KMS-11 (cell line): Measurements from ENCODE around the gene RAB11FIP3.

Source experiments
- H2AFZ ChIP-seq: fragments of 200-600 bp; sonication (generic); 2 replicates; pipeline ENCODE4 v1.6.1; 2016; ENCODE audit warnings: antibody characterized with exemption, mixed run types, low read depth
- H3K27ac ChIP-seq: fragments of 200-600 bp; sonication (generic); 2 replicates; pipeline ENCODE4 v1.6.1; 2016; ENCODE audit warnings: mild to moderate bottlenecking, mixed run types
- H3K27me3 ChIP-seq: fragments of 200-600 bp; sonication (generic); 2 replicates; pipeline ENCODE4 v1.6.1; 2017; ENCODE audit warnings: mild to moderate bottlenecking, low read depth, mixed run types, moderate library complexity; ENCODE audit not compliant: insufficient read depth
- H3K36me3 ChIP-seq: fragments of 200-600 bp; sonication (generic); 2 replicates; pipeline ENCODE4 v1.6.1; 2017; ENCODE audit warnings: mild to moderate bottlenecking, mixed run types; ENCODE audit not compliant: insufficient read depth
- H3K4me1 ChIP-seq: fragments of 200-600 bp; sonication (generic); 2 replicates; pipeline ENCODE4 v1.6.1; 2016; ENCODE audit warnings: mild to moderate bottlenecking, low read depth, mixed run types; ENCODE audit not compliant: poor library complexity, severe bottlenecking
- H3K4me2 ChIP-seq: fragments of 200-600 bp; sonication (generic); 2 replicates; pipeline ENCODE4 v1.7.0; 2016; ENCODE audit warnings: mild to moderate bottlenecking, mixed run types
- H3K4me3 ChIP-seq: fragments of 200-600 bp; sonication (generic); IDR thresholded peaks from 2 replicates; pipeline ENCODE4 v1.6.1; 2017; ENCODE audit warnings: low read depth, low read length, mixed read lengths; ENCODE audit not compliant: insufficient read depth
- H3K79me2 ChIP-seq: fragments of 200-600 bp; sonication (generic); 2 replicates; pipeline ENCODE4 v1.6.1; 2016; ENCODE audit warnings: low read depth, mixed run types; ENCODE audit not compliant: insufficient read depth
- H3K9ac ChIP-seq: fragments of 200-600 bp; sonication (generic); 2 replicates; pipeline ENCODE4 v1.6.1; 2016; ENCODE audit warnings: mild to moderate bottlenecking, mixed run types
- H4K20me1 ChIP-seq: fragments of 200-600 bp; sonication (generic); 2 replicates; pipeline ENCODE4 v1.6.1; 2016; ENCODE audit warnings: mild to moderate bottlenecking, mixed run types; ENCODE audit not compliant: insufficient read depth
- TF ChIP-seq, protein P1 (sequence below): fragments of 200-600 bp; sonication (generic); conservative IDR thresholded peaks from 2 replicates; pipeline ENCODE4 v1.6.1; 2017; ENCODE audit warnings: low read depth, mild to moderate bottlenecking, antibody characterized with exemption, low read length, moderate library complexity, mixed read lengths

RAB11FIP3 gene

DNA sequence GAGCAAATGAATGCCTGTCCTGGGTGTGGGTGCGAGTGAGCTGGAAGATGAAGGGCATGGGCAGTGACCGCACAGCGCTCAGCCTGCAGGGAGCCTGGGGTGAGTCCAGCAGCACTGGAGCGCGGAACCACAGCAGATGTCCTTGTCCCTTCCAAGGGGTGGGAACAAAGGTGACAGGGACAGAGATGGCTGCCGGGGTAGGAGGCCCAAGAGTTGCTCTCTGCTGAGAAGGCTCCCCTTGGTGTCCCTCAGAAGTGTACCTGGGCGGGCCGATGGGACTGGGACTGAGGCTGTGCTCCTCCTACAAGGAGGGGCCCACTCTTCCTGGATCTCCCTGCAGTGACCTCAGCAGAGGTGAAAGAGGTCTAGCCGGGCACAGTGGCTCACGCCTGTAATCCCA, 36.1 kb upstream of the RAB11FIP3 start:
- Histone ChIP-seq H4K20me1 (no peaks in the 10 kb centered on the region), H2AFZ (no peak overlapping the region), H3K9ac (no peak overlapping the region), H3K79me2 (no peaks in the 10 kb centered on the region), H3K4me3 (no peak overlapping the region), H3K4me1 (peaks cover 19% of the 10 kb centered on the region), H3K36me3 (no peaks in the 10 kb centered on the region), H3K27ac (no peak overlapping the region), H3K27me3 (no peaks in the 10 kb centered on the region), H3K4me2 (no peak overlapping the region)
- TF ChIP-seq, protein P1, sequence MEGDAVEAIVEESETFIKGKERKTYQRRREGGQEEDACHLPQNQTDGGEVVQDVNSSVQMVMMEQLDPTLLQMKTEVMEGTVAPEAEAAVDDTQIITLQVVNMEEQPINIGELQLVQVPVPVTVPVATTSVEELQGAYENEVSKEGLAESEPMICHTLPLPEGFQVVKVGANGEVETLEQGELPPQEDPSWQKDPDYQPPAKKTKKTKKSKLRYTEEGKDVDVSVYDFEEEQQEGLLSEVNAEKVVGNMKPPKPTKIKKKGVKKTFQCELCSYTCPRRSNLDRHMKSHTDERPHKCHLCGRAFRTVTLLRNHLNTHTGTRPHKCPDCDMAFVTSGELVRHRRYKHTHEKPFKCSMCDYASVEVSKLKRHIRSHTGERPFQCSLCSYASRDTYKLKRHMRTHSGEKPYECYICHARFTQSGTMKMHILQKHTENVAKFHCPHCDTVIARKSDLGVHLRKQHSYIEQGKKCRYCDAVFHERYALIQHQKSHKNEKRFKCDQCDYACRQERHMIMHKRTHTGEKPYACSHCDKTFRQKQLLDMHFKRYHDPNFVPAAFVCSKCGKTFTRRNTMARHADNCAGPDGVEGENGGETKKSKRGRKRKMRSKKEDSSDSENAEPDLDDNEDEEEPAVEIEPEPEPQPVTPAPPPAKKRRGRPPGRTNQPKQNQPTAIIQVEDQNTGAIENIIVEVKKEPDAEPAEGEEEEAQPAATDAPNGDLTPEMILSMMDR: no peak

DNA sequence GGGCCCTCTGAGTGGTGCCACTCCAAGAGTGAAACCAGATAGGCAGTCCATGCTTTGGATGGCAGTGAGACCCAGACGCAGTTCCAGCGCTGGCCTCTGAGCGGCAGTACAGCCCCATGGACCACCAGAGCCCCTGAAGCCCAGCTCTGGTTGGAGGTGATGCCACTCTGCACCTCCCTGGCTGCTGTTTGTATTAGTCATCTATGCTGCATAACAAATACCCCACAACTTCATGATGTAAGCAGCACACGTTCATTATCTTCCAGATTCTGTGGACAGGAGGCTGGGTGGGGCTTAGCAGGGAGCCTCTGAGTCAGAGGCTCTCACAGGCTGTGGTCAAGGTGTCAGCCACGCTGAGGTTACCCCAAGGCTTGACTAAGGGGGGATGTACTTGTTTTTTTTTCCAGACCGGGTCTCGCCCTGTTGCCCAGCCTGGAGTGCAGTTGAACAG, 33.5 kb upstream of the RAB11FIP3 start:
- Histone ChIP-seq H3K9ac (no peak overlapping the region), H3K27me3 (peaks cover 19% of the 10 kb centered on the region), H3K27ac (no peak overlapping the region), H3K4me2 (no peak overlapping the region), H3K4me3 (no peak overlapping the region), H3K79me2 (no peaks in the 10 kb centered on the region), H4K20me1 (no peaks in the 10 kb centered on the region), H3K36me3 (no peaks in the 10 kb centered on the region), H3K4me1 (peaks cover 10% of the 10 kb centered on the region), H2AFZ (no peak overlapping the region)
- TF ChIP-seq, protein P1: peak; percentile 92

DNA sequence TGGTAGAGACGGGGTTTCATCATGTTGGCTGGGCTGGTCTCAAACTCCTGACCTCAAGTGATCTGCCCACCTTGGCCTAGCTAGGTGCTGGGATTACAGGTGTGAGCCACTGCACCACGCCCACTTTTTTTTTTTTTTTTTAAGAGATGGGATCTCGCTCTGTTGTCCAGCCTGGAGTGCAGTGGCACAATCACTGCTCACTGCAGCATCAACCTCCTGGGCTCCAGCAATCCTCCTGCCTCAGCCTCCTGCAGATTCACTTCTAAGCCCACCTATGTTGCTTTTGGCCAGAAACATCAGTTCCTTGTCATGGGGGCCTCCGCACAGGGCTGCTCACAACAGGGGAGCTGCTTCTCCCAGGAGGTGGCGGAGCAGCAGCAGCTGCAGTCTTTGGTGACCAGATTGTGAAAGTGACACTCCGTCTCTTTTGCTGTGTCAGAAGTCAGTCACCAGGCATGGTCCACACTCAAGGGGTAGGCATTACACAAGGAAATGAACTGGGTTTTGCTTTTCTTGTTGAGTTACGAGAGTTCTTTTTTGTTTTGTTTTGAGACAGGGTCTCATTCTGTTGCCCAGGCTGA, 32.9 kb upstream of the RAB11FIP3 start:
- Histone ChIP-seq H3K79me2 (no peaks in the 10 kb centered on the region), H3K4me2 (no peak overlapping the region)
- TF ChIP-seq, protein P1: no peak

DNA sequence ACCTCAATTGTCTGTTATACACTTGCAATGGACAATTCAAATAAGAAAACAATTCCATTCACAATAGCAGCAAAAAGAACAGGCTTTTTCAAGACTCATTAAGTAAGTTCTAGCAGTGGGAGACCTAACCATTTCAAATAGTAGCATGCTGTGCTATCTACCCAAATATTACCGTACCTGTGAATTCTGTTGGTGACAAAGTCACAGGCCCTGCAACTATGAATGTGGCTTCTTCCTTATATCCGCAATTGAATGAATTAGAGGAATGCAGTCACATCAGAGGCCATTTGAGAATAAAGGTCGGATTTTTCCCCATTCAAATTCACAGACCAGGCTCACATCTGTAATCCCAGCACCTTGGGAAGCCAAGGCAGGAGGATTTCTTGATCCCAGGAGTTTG, 29.2 kb upstream of the RAB11FIP3 start:
- Histone ChIP-seq H3K27me3 (peaks cover 19% of the 10 kb centered on the region), H3K4me1 (peaks cover 17% of the 10 kb centered on the region), H3K27ac (no peak overlapping the region), H3K36me3 (no peaks in the 10 kb centered on the region), H4K20me1 (no peaks in the 10 kb centered on the region), H3K4me3 (no peak overlapping the region), H3K79me2 (no peaks in the 10 kb centered on the region), H3K4me2 (no peak overlapping the region), H2AFZ (no peak overlapping the region), H3K9ac (no peak overlapping the region)
- TF ChIP-seq, protein P1: no peak

More for the DNA sequence above, 32.9 kb upstream of the RAB11FIP3 start:
- Histone ChIP-seq H3K36me3 (no peaks in the 10 kb centered on the region), H3K27me3 (peaks cover 19% of the 10 kb centered on the region), H3K9ac (no peak overlapping the region), H3K27ac (no peak overlapping the region), H2AFZ (no peak overlapping the region), H3K4me1 (peaks cover 7% of the 10 kb centered on the region), H4K20me1 (no peaks in the 10 kb centered on the region), H3K4me3 (no peak overlapping the region)
